GM18861 (cell line): Measurements from ENCODE around the gene PLSCR4.

Experiments
- ATAC-seq: cut with Tn5 transposase; IDR thresholded peaks from one replicate; pipeline ENCODE4 v1.9.1; 2021; ENCODE audit not compliant: unreplicated experiment

The PLSCR4 gene

GRCh38 chr3:146162561-146162960 lies 88.3 kb downstream of the PLSCR4 start:
- no peak for ATAC-seq

- no peak for ATAC-seq
These were observed 89.3 kb downstream of the PLSCR4 start for GRCh38 chr3:146161663-146162002.

- peak; percentile 60 for ATAC-seq
These were observed 89.8 kb downstream of the PLSCR4 start, which contains the start of gene PLOD2 for GRCh38 chr3:146160964-146161662. Gene PLOD2, minus strand, starts transcription at chr3:146161184. Its CDS starts 195 bp downstream, at chr3:146160989.

GRCh38 chr3:146160321-146160963 lies 90.5 kb downstream of the PLSCR4 start:
- ATAC-seq, result no peak

- no peak for ATAC-seq
These were observed 91.1 kb downstream of the PLSCR4 start for GRCh38 chr3:146159616-146160320.

GRCh38 chr3:146159037-146159436 lies 91.9 kb downstream of the PLSCR4 start:
- no peak for ATAC-seq

- no peak for ATAC-seq
These were observed 93.4 kb downstream of the PLSCR4 start for GRCh38 chr3:146157325-146158060.

GRCh38 chr3:146156666-146157314 lies 94.1 kb downstream of the PLSCR4 start:
- no peak for ATAC-seq

- ATAC-seq, result no peak
These were observed 94.8 kb downstream of the PLSCR4 start for GRCh38 chr3:146156095-146156494.

- ATAC-seq, result no peak
These were observed 95.9 kb downstream of the PLSCR4 start for GRCh38 chr3:146154995-146155394.

- no peak for ATAC-seq
These were observed 96.6 kb downstream of the PLSCR4 start for GRCh38 chr3:146154316-146154715.

- ATAC-seq, result no peak
These were observed 97.5 kb downstream of the PLSCR4 start for GRCh38 chr3:146153429-146153828.

- ATAC-seq, result no peak
These were observed 98.1 kb downstream of the PLSCR4 start for GRCh38 chr3:146152834-146153233.

GRCh38 chr3:146148468-146148931 lies 102.4 kb downstream of the PLSCR4 start:
- no peak for ATAC-seq

GRCh38 chr3:146145642-146146041 lies 105.3 kb downstream of the PLSCR4 start:
- no peak for ATAC-seq

- no peak for ATAC-seq
These were observed 108.1 kb downstream of the PLSCR4 start for GRCh38 chr3:146142757-146143156.
